Keratinocyte (primary cell): ENCODE measurements around the gene TRAM2. TPM values are rescaled to one million over a fixed set of nuclear protein-coding genes. Genes with fewer than 3 reads are reported as not detected.

Experiments
- DNase-seq: peaks from one replicate; pipeline ENCODE4 v3.0.0-alpha.2; 2011; ENCODE audit warnings: low read depth, missing footprints, low spot score
- FAIRE-seq: peaks from 2 replicates; lab custom pipeline; 2011; peaks lifted over from hg19 to GRCh38; lab: Jason Lieb, UNC
- H2AFZ ChIP-seq: 2 replicates; pipeline ENCODE4 v1.6.0; 2012; ENCODE audit warnings: low read length, control low read depth, inconsistent platforms; ENCODE audit not compliant: control insufficient read depth
- H3K27ac ChIP-seq: 2 replicates; pipeline ENCODE4 v1.5.1; 2011; ENCODE audit warnings: low read length; ENCODE audit not compliant: control insufficient read depth, insufficient read depth
- H3K27me3 ChIP-seq: 3 replicates; pipeline ENCODE4 v1.6.0; 2011; ENCODE audit warnings: low read length; ENCODE audit not compliant: control insufficient read depth, insufficient read depth; ENCODE audit errors: extremely low read depth
- H3K36me3 ChIP-seq, 2 experiments: 2 replicates in 1 of 2; 3 replicates in 1 of 2; pipeline ENCODE4 v1.5.1; 2011; ENCODE audit warnings: low read length in 2 of 2, mild to moderate bottlenecking in 1 of 2; ENCODE audit not compliant: control insufficient read depth in 2 of 2, insufficient read depth in 2 of 2; ENCODE audit errors: extremely low read depth in 1 of 2
- H3K4me1 ChIP-seq: 3 replicates; pipeline ENCODE4 v1.5.1; 2011; ENCODE audit warnings: low read length; ENCODE audit not compliant: control insufficient read depth, insufficient read depth; ENCODE audit errors: extremely low read depth
- H3K4me2 ChIP-seq: 3 replicates; pipeline ENCODE4 v1.6.0; 2011; ENCODE audit warnings: low read depth, low read length; ENCODE audit not compliant: control insufficient read depth, insufficient read depth; ENCODE audit errors: extremely low read depth
- H3K4me3 ChIP-seq, 3 experiments: fragments of 200-600 bp in 1 of 3; sonication (generic) in 1 of 3; 2 replicates in 2 of 3; 3 replicates in 1 of 3; pipeline ENCODE4 v1.5.1; 2011 to 2016; ENCODE audit warnings: low read length in 3 of 3, mild to moderate bottlenecking in 3 of 3, control low read depth in 2 of 3, inconsistent platforms in 1 of 3, low read depth in 1 of 3, mixed read lengths in 1 of 3, mixed run types in 1 of 3, moderate library complexity in 1 of 3; ENCODE audit not compliant: control insufficient read depth in 2 of 3, insufficient read depth in 2 of 3; ENCODE audit errors: extremely low read depth in 1 of 3
- H3K79me2 ChIP-seq: 2 replicates; pipeline ENCODE4 v1.6.0; 2012; ENCODE audit warnings: low read length; ENCODE audit not compliant: control insufficient read depth, insufficient read depth
- H3K9ac ChIP-seq: 3 replicates; pipeline ENCODE4 v1.6.0; 2011; ENCODE audit warnings: low read length; ENCODE audit not compliant: control insufficient read depth, insufficient read depth; ENCODE audit errors: extremely low read depth
- H3K9me1 ChIP-seq: 3 replicates; pipeline ENCODE4 v1.6.0; 2011; ENCODE audit warnings: low read length; ENCODE audit not compliant: control insufficient read depth, insufficient read depth; ENCODE audit errors: extremely low read depth
- H3K9me3 ChIP-seq: 2 replicates; pipeline ENCODE4 v1.5.1; 2012; ENCODE audit warnings: low read depth, low read length; ENCODE audit not compliant: control insufficient read depth
- H4K20me1 ChIP-seq: 3 replicates; pipeline ENCODE4 v1.6.0; 2011; ENCODE audit warnings: low read length; ENCODE audit not compliant: control insufficient read depth, insufficient read depth; ENCODE audit errors: extremely low read depth
- EZH2 ChIP-seq: IDR thresholded peaks from one replicate; pipeline ENCODE4 v1.6.1; 2012; ENCODE audit warnings: inconsistent platforms, mild to moderate bottlenecking, low read length, moderate library complexity
- dilution Hi-C: fragments of 300-500 bp; cut with MboI; formaldehyde crosslinking; loops from one replicate; pipeline ENCODE4 v1.7.0; 2020; ENCODE audit warnings: low sequenced_read_pairs; ENCODE audit not compliant: extremely low pct_ligation_motif_present
- polyA plus RNA-seq, 5 experiments: library from polyadenylated mRNA; depleted of rRNA in 3 of 5; stranded (reverse) in 3 of 5; stranded (forward) in 1 of 5; unstranded in 1 of 5; fragments of >200 nt; gene quantifications; 1 replicate in 1 of 5; 2 replicates in 3 of 5; 3 replicates in 1 of 5; pipeline versions ENCODE4 v1.2.1 to v1.2.3, GENCODE V29; 2011 to 2012; ENCODE audit warnings: missing spikeins in 2 of 5, low read depth in 1 of 5, low replicate concordance in 1 of 5
- TF ChIP-seq, protein P1 (sequence below), 3 experiments: IDR thresholded peaks in 1 of 3; conservative IDR thresholded peaks in 1 of 3; optimal IDR thresholded peaks in 1 of 3; 2 replicates in 2 of 3; 3 replicates in 1 of 3; pipeline versions ENCODE3 to v1.5.1; 2011; ENCODE audit warnings: low read length in 3 of 3, mild to moderate bottlenecking in 3 of 3, moderate library complexity in 2 of 3, control low read depth in 1 of 3, inconsistent platforms in 1 of 3; ENCODE audit not compliant: insufficient read depth in 2 of 3; ENCODE audit errors: extremely low read depth in 1 of 3

Gene TRAM2
- polyA plus RNA-seq, 1 donor (not counting 4 experiments of a cell fraction or from before 2014, with no cell fraction given), result 9.2 TPM

DNA sequence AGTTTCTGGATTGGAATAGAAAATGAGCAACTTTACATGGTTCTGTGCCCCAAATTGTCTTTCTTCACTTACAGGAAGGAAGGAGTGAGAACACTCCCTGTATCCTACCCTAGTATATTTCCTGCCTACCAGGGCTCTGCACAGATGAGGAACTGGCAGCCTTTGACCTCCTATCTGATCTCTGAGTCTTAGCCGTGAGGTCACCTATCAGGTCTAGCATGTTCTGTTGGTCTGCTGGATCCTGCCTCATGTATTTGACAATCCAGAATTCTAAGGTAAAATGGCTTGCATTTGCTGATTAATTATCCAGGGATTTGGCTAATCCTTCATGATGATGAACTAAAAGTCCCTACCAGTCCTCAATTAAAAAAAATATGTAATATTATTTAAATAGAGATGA, 35.0 kb upstream of the TRAM2 start:
- no peak for TF ChIP-seq EZH2
- TF ChIP-seq, protein P1, sequence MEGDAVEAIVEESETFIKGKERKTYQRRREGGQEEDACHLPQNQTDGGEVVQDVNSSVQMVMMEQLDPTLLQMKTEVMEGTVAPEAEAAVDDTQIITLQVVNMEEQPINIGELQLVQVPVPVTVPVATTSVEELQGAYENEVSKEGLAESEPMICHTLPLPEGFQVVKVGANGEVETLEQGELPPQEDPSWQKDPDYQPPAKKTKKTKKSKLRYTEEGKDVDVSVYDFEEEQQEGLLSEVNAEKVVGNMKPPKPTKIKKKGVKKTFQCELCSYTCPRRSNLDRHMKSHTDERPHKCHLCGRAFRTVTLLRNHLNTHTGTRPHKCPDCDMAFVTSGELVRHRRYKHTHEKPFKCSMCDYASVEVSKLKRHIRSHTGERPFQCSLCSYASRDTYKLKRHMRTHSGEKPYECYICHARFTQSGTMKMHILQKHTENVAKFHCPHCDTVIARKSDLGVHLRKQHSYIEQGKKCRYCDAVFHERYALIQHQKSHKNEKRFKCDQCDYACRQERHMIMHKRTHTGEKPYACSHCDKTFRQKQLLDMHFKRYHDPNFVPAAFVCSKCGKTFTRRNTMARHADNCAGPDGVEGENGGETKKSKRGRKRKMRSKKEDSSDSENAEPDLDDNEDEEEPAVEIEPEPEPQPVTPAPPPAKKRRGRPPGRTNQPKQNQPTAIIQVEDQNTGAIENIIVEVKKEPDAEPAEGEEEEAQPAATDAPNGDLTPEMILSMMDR (optimal IDR thresholded peaks at IDR 0.05 in 1 of 3, IDR thresholded peaks at IDR 0.05 in 1 of 3, conservative IDR thresholded peaks at IDR 0.05 in 1 of 3; ENCODE audit: extremely low read depth in 1 of 3, insufficient read depth in 2 of 3, low read length in 3 of 3), result no peak
- Histone ChIP-seq H3K9ac (no peak overlapping the region), H3K79me2 (no peaks in the 10 kb centered on the region), H3K9me1 (no peaks in the 10 kb centered on the region), H3K27me3 (no peaks in the 10 kb centered on the region), H4K20me1 (no peaks in the 10 kb centered on the region), H3K4me1 (peaks cover 4% of the 10 kb centered on the region), H3K9me3 (no peaks in the 10 kb centered on the region), H3K27ac (no peak overlapping the region), H3K36me3 (no peaks in the 10 kb centered on the region), H2AFZ (no peak overlapping the region), H3K4me2 (no peak overlapping the region), H3K4me3 (no peak overlapping the region)
- DNase-seq (no peak), FAIRE-seq (no peak)
- dilution Hi-C loops, result no loop called here

DNA sequence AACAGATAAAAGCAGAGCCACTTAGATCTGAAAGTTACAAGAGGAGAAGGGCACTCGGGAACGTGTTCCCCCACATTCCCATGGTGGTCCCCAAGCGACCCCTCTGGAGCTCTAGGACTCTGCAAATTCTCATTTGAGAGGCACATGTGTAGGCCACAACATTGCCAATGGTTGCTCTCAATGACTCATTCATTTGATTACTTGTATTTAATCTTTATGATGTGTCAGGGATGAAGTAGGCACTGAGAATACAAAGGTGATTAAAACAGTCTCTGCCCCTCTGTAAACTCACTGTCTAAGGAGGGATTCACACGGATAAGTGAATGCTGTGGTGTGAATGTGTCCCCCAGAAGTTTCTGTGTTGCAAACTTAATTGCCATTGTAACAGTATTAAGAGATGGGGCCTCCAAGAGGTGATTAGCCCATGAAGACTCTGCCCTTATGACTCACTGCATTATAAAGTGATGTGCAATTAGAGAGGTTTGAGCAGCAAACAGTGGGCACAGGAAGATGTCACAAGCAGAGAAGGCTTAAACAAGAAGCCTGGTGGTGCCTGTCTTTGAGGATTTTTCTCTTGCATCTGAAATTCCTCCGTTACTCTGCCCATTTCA, 34.0 kb upstream of the TRAM2 start:
- peaks cover 4% of the 10 kb centered on the region for H3K4me1 ChIP-seq
- H3K9ac ChIP-seq, result no peak overlapping the region
- H3K9me1 ChIP-seq, result no peaks in the 10 kb centered on the region
- no peak for DNase-seq
- no peak overlapping the region for H3K4me2 ChIP-seq
- no peak overlapping the region for H2AFZ ChIP-seq
- H3K27ac ChIP-seq, result no peak overlapping the region
- no peaks in the 10 kb centered on the region for H3K9me3 ChIP-seq
- H3K79me2 ChIP-seq, result no peaks in the 10 kb centered on the region
- H4K20me1 ChIP-seq, result no peaks in the 10 kb centered on the region
- no peaks in the 10 kb centered on the region for H3K27me3 ChIP-seq
- no peak overlapping the region for H3K4me3 ChIP-seq
- dilution Hi-C loops, result no loop called here
- peak; percentile 43 for FAIRE-seq
- TF ChIP-seq EZH2, result no peak
- TF ChIP-seq, protein P1 (optimal IDR thresholded peaks at IDR 0.05 in 1 of 3, IDR thresholded peaks at IDR 0.05 in 1 of 3, conservative IDR thresholded peaks at IDR 0.05 in 1 of 3; ENCODE audit: extremely low read depth in 1 of 3, insufficient read depth in 2 of 3, low read length in 3 of 3), result no peak
- H3K36me3 ChIP-seq, result no peaks in the 10 kb centered on the region
